Activated CD8-positive, alpha-beta T cell treated with anti-CD3 and anti-CD28 coated beads for 36 hours (primary cell): Measurements from ENCODE around the gene CCDC137. TPM values are rescaled to one million over a fixed set of nuclear protein-coding genes. Genes with fewer than 3 reads are reported as not detected.

ENCODE experiments used
- ATAC-seq: fragments of 200-7000 bp; cut with Tn5 transposase; one replicate; pipeline ENCODE4 v1.10.0; 2021; ENCODE audit warnings: mild to moderate bottlenecking, moderate library complexity
- CTCF ChIA-PET: fragments of 350-600 bp; sonication (Branson Sonifier 250); formaldehyde crosslinking; loops from one replicate; lab custom pipeline; 2021; ENCODE audit warnings: antibody characterized with exemption; lab: Charles Lee
- POLR2A ChIA-PET: fragments of 350-600 bp; sonication (Branson Sonifier 250); formaldehyde crosslinking; loops from one replicate; lab custom pipeline; 2021; ENCODE audit warnings: antibody characterized with exemption; lab: Charles Lee
- DNase-seq: peaks from one replicate; pipeline ENCODE4 v3.0.0-alpha.2; 2020
- H3K27ac Mint-ChIP-seq: one replicate; pipeline ENCODE4 v1.8.0; 2021; ENCODE audit warnings: mild to moderate bottlenecking, mixed read lengths
- H3K27me3 Mint-ChIP-seq: one replicate; pipeline ENCODE4 v1.8.0; 2021; ENCODE audit warnings: mixed read lengths
- H3K36me3 Mint-ChIP-seq: one replicate; pipeline ENCODE4 v1.8.0; 2021; ENCODE audit warnings: low read depth, mixed read lengths
- H3K4me1 Mint-ChIP-seq: one replicate; pipeline ENCODE4 v1.8.0; 2021; ENCODE audit warnings: low read depth, mixed read lengths
- H3K4me3 Mint-ChIP-seq: one replicate; pipeline ENCODE4 v1.8.0; 2021; ENCODE audit warnings: mild to moderate bottlenecking, moderate library complexity, mixed read lengths
- H3K9me3 Mint-ChIP-seq: one replicate; pipeline ENCODE4 v1.8.0; 2021; ENCODE audit warnings: mixed read lengths
- CTCF ChIP-seq: fragments of 200-600 bp; IDR thresholded peaks from one replicate; pipeline ENCODE4 v1.8.0; 2022; ENCODE audit warnings: antibody characterized with exemption, mild to moderate bottlenecking
- intact Hi-C: fragments of 100-400 bp; cut with micrococcal nuclease; formaldehyde crosslinking; loops from one replicate; pipeline ENCODE4 v1.10.0; 2022
- total RNA-seq, 2 experiments: library from RNA; stranded (reverse); gene quantifications; one replicate each; pipeline ENCODE4 v1.2.3, GENCODE V29; 2021

The CCDC137 gene
- total RNA-seq, 2 experiments from 2014 or later = 34.1 to 37.2 TPM

GRCh38 chr17:81695211-81695610 is 28.7 kb downstream of the CCDC137 start:
- ChIA-PET POLR2A (interaction anchor here (0.8 to 2.6 kb wide), 4 partner anchors 9 to 14 kb away, joined by 3 to 14 read pairs (median 4); no protein-coding TSS in a partner anchor), CTCF (interaction anchor here (0.8 kb wide), 1 partner anchor 37 kb away, joined by 3 read pairs; no protein-coding TSS in a partner anchor)
- no peaks in the 10 kb centered on the region for H3K9me3 Mint-ChIP-seq
- TF ChIP-seq CTCF = no peak
- H3K4me1 Mint-ChIP-seq = no peaks in the 10 kb centered on the region
- DNase-seq (no peak), ATAC-seq (no peak)
- no peak overlapping the region for H3K27ac Mint-ChIP-seq
- H3K36me3 Mint-ChIP-seq = peaks cover 30% of the 10 kb centered on the region
- no peaks in the 10 kb centered on the region for H3K27me3 Mint-ChIP-seq
- intact Hi-C loops = loop anchor here (5.0 kb wide), 1 partner anchor 173 kb away; no protein-coding TSS in a partner anchor
- H3K4me3 Mint-ChIP-seq = no peak overlapping the region

- Mint-ChIP-seq H3K4me3 (no peak overlapping the region), H3K36me3 (peaks cover 33% of the 10 kb centered on the region), H3K9me3 (no peaks in the 10 kb centered on the region), H3K27ac (no peak overlapping the region), H3K27me3 (no peaks in the 10 kb centered on the region), H3K4me1 (peaks cover 3% of the 10 kb centered on the region)
- DNase-seq = no peak
- intact Hi-C loops = loop anchor here (5.0 kb wide), 1 partner anchor 174 kb away; no protein-coding TSS in a partner anchor
- no peak for ATAC-seq
- TF ChIP-seq CTCF = no peak
- POLR2A ChIA-PET = interaction anchor here (0.5 to 2.6 kb wide), 6 partner anchors 8 to 264 kb away, joined by 3 to 14 read pairs (median 3); partner anchors contain the start of genes ARL16 and HGS
- CTCF ChIA-PET = interaction anchor here (0.8 kb wide), 1 partner anchor 38 kb away, joined by 3 read pairs; no protein-coding TSS in a partner anchor
These were observed 29.3 kb downstream of the CCDC137 start for GRCh38 chr17:81695801-81696200.

- DNase-seq (no peak), ATAC-seq (no peak)
- TF ChIP-seq CTCF = no peak
- H3K4me3 Mint-ChIP-seq = no peak overlapping the region
- intact Hi-C loops = loop anchor here (5.0 kb wide), 1 partner anchor 174 kb away; no protein-coding TSS in a partner anchor
- CTCF ChIA-PET = interaction anchor here (0.8 kb wide), 1 partner anchor 38 kb away, joined by 3 read pairs; no protein-coding TSS in a partner anchor
- no peak overlapping the region for H3K27ac Mint-ChIP-seq
- no peaks in the 10 kb centered on the region for H3K27me3 Mint-ChIP-seq
- POLR2A ChIA-PET = interaction anchor here (0.5 to 2.6 kb wide), 5 partner anchors 10 to 263 kb away, joined by 3 to 14 read pairs (median 3); partner anchors contain the start of genes ARL16 and HGS
- peaks cover 8% of the 10 kb centered on the region for H3K4me1 Mint-ChIP-seq
- peaks cover 34% of the 10 kb centered on the region for H3K36me3 Mint-ChIP-seq
- no peaks in the 10 kb centered on the region for H3K9me3 Mint-ChIP-seq
These were observed 29.8 kb downstream of the CCDC137 start for GRCh38 chr17:81696218-81696941.

- DNase-seq = no peak
- Mint-ChIP-seq H3K27me3 (no peaks in the 10 kb centered on the region), H3K4me1 (peaks cover 11% of the 10 kb centered on the region), H3K27ac (no peak overlapping the region), H3K36me3 (peaks cover 38% of the 10 kb centered on the region), H3K9me3 (no peaks in the 10 kb centered on the region), H3K4me3 (no peak overlapping the region)
- TF ChIP-seq CTCF = no peak
- ChIA-PET CTCF (no interaction called here), POLR2A (interaction anchor here (2.3 to 2.6 kb wide), 2 partner anchors 12 to 14 kb away, joined by 10 to 14 read pairs; partner anchors contain the start of genes ARL16 and HGS)
- no peak for ATAC-seq
- intact Hi-C loops = loop anchor here (5.0 kb wide), 1 partner anchor 175 kb away; no protein-coding TSS in a partner anchor
These were observed 30.9 kb downstream of the CCDC137 start for GRCh38 chr17:81697261-81698044.
